ENCODE results near the gene AGBL4.

- TF ChIP-seq USF2 (IDR thresholded peaks at IDR 0.05; ENCODE audit: low read depth, low read length) = no peak
- TF ChIP-seq CTCF (conservative IDR thresholded peaks at IDR 0.05; ENCODE audit: low read depth, low read length) = no peak
- TF ChIP-seq POLR2A (IDR thresholded peaks at IDR 0.05; ENCODE audit: low read depth, low read length) = no peak
- no peak for TF ChIP-seq CHD1 (IDR thresholded peaks at IDR 0.05; ENCODE audit: low read depth, low read length)
- no peak for TF ChIP-seq FOS (IDR thresholded peaks at IDR 0.05; ENCODE audit: low read depth, low read length)
- no peak for TF ChIP-seq MXI1 (IDR thresholded peaks at IDR 0.05; ENCODE audit: borderline replicate concordance, low read depth, low read length)
- TF ChIP-seq CEBPB (IDR thresholded peaks at IDR 0.05; ENCODE audit: low read depth, low read length) = no peak
- no peak for TF ChIP-seq RAD21 (IDR thresholded peaks at IDR 0.05; ENCODE audit: low read length)
- no peak for TF ChIP-seq ELK1 (IDR thresholded peaks at IDR 0.05; ENCODE audit: borderline replicate concordance, low read depth, low read length)
Observed at GRCh38 chr1:49424782-49425181, 599.0 kb downstream of the AGBL4 start.
